Naive thymus-derived CD4-positive, alpha-beta T cell (primary cell): ENCODE measurements around the gene TUBG1. TPM values are rescaled to one million over a fixed set of nuclear protein-coding genes. Genes with fewer than 3 reads are reported as not detected.

Experiments
- ATAC-seq: fragments of 150-1000 bp; cut with Tn5 transposase; 2 replicates; pipeline ENCODE4 v1.10.0; 2021; ENCODE audit warnings: mild to moderate bottlenecking, moderate library complexity
- CTCF ChIA-PET: fragments of 350-600 bp; sonication (Branson Sonifier 250); formaldehyde crosslinking; loops from one replicate; lab custom pipeline; 2021; ENCODE audit warnings: antibody characterized with exemption; lab: Charles Lee
- POLR2A ChIA-PET: fragments of 350-600 bp; sonication (Branson Sonifier 250); formaldehyde crosslinking; loops from one replicate; lab custom pipeline; 2021; ENCODE audit warnings: antibody characterized with exemption, inconsistent platforms; lab: Charles Lee
- DNase-seq, 9 donors: peaks; one replicate each; pipeline versions ENCODE4 v3.0.0 to v3.0.0-alpha.2; 2020 to 2022; ENCODE audit warnings: mixed read lengths in 1 of 9
- H3K27ac ChIP-seq: one replicate; pipeline ENCODE4 v1.7.0; 2013; ENCODE audit warnings: mild to moderate bottlenecking, low read depth, low read length, moderate library complexity
- H3K27me3 ChIP-seq, 2 donors: one replicate each; pipeline ENCODE4 v1.7.0; 2013; ENCODE audit warnings: low read length in 2 of 2, mild to moderate bottlenecking in 2 of 2, moderate library complexity in 2 of 2; ENCODE audit not compliant: control insufficient read depth in 2 of 2, insufficient read depth in 2 of 2
- H3K36me3 ChIP-seq, 3 experiments: 1 replicate in 2 of 3; 2 replicates in 1 of 3; pipeline ENCODE4 v1.7.0; 2013; ENCODE audit warnings: low read length in 3 of 3, mild to moderate bottlenecking in 3 of 3, moderate library complexity in 1 of 3; ENCODE audit not compliant: insufficient read depth in 3 of 3, control insufficient read depth in 2 of 3
- H3K4me1 ChIP-seq, 2 donors: one replicate each; pipeline ENCODE4 v1.7.0; 2013; ENCODE audit warnings: low read length in 2 of 2, mild to moderate bottlenecking in 2 of 2, moderate library complexity in 1 of 2; ENCODE audit not compliant: control insufficient read depth in 2 of 2, insufficient read depth in 2 of 2
- H3K4me3 ChIP-seq: 2 replicates; pipeline ENCODE4 v1.7.0; 2013; ENCODE audit warnings: mild to moderate bottlenecking, low read length
- H3K9me3 ChIP-seq, 3 experiments: 1 replicate in 2 of 3; 2 replicates in 1 of 3; pipeline ENCODE4 v1.7.0; 2013; ENCODE audit warnings: low read length in 3 of 3; ENCODE audit not compliant: control insufficient read depth in 2 of 3
- H3K27ac Mint-ChIP-seq, 9 donors: one replicate each; pipeline ENCODE4 v1.8.0; 2020 to 2022; ENCODE audit warnings: mixed read lengths in 9 of 9, mild to moderate bottlenecking in 8 of 9, moderate library complexity in 5 of 9, inconsistent platforms in 2 of 9
- H3K27me3 Mint-ChIP-seq, 5 donors: one replicate each; pipeline ENCODE4 v1.8.0; 2021 to 2022; ENCODE audit warnings: mixed read lengths in 5 of 5, mild to moderate bottlenecking in 1 of 5
- H3K36me3 Mint-ChIP-seq, 5 donors: one replicate each; pipeline ENCODE4 v1.8.0; 2020 to 2022; ENCODE audit warnings: mixed read lengths in 5 of 5, mild to moderate bottlenecking in 3 of 5, inconsistent platforms in 1 of 5
- H3K4me1 Mint-ChIP-seq, 7 donors: one replicate each; pipeline ENCODE4 v1.8.0; 2020 to 2022; ENCODE audit warnings: mixed read lengths in 7 of 7, mild to moderate bottlenecking in 3 of 7, inconsistent platforms in 1 of 7
- H3K4me3 Mint-ChIP-seq, 10 donors: one replicate each; pipeline ENCODE4 v1.8.0; 2020 to 2022; ENCODE audit warnings: mild to moderate bottlenecking in 10 of 10, mixed read lengths in 10 of 10, moderate library complexity in 6 of 10, inconsistent platforms in 2 of 10
- H3K9me3 Mint-ChIP-seq, 11 donors: one replicate each; pipeline ENCODE4 v1.8.0; 2020 to 2022; ENCODE audit warnings: mixed read lengths in 11 of 11, mild to moderate bottlenecking in 4 of 11, inconsistent platforms in 1 of 11, moderate library complexity in 1 of 11
- intact Hi-C, 2 donors: fragments of 100-400 bp; cut with micrococcal nuclease; formaldehyde crosslinking; loops; one replicate each; pipeline ENCODE4 v1.15.1; 2023
- polyA plus RNA-seq, 2 donors: library from polyadenylated mRNA; unstranded; fragments of 300-500 nt; fragmentation: Illumina TruSeq; gene quantifications; one replicate each; pipeline ENCODE4 v1.2.3, GENCODE V29; 2021
- total RNA-seq, 6 experiments: library from RNA in 5 of 6; stranded (reverse) in 5 of 6; gene quantifications; 1 replicate in 5 of 6; 2 replicates in 1 of 6; pipeline ENCODE4 v1.2.3 and lab custom pipeline; 2021 to 2026

TUBG1 gene
- total and polyA plus RNA-seq, 7 experiments from 2014 or later = 4.8 to 54.4 (median 12.5) TPM

- ChIA-PET CTCF (interaction anchor here (0.7 to 2.8 kb wide), 5 partner anchors 9 to 314 kb away, joined by 3 to 17 read pairs (median 9); partner anchors contain the start of genes RETREG3 and TUBG1), POLR2A (interaction anchor here (1.3 to 4.2 kb wide), 8 partner anchors 8 to 183 kb away, joined by 3 to 28 read pairs (median 8); partner anchors contain the start of genes COASY, MLX, RETREG3 and TUBG1)
- H3K27me3 Mint-ChIP-seq = no peaks in the 10 kb centered on the region
- Histone ChIP-seq H3K4me3 (peak overlapping the region; percentile 96), H3K36me3 (peaks cover 3 to 56% (median 17%) of the 10 kb centered on the region in 3 experiments), H3K9me3 (no peaks in the 10 kb centered on the region), H3K27ac (peak overlapping the region; percentile 87), H3K27me3 (no peaks in the 10 kb centered on the region), H3K4me1 (peaks cover 9 to 12% of the 10 kb centered on the region in 2 donors)
- peak overlapping the region; percentile 58 to 97 (median 87) for H3K27ac Mint-ChIP-seq
- no peaks in the 10 kb centered on the region for H3K9me3 Mint-ChIP-seq
- DNase-seq = no peak
- no peak for ATAC-seq
- H3K4me1 Mint-ChIP-seq = peaks cover 17 to 54% (median 40%) of the 10 kb centered on the region in 7 donors
- H3K36me3 Mint-ChIP-seq = peaks cover 7 to 27% (median 13%) of the 10 kb centered on the region in 5 donors
- intact Hi-C loops = loop anchor here (1.0 to 5.0 kb wide), 9 partner anchors 10 to 420 kb away; partner anchors contain the start of genes COASY (in 1 of the 2), EZH1 (in 1 of the 2), MLX (in 1 of the 2) and RPL27 (in 1 of the 2)
- peak overlapping the region; percentile 75 to 99 (median 92) for H3K4me3 Mint-ChIP-seq
Measured at GRCh38 chr17:42577140-42577531, 32.3 kb upstream of the TUBG1 start.

GRCh38 chr17:42577532-42578281 lies 31.8 kb upstream of the TUBG1 start, which contains the start of gene PSMC3IP:
TSS of gene PSMC3IP (minus strand) at chr17:42577729. CDS start at chr17:42577686, 43 bp downstream.
- H3K36me3 ChIP-seq = peaks cover 6 to 56% (median 19%) of the 10 kb centered on the region in 3 experiments
- H3K4me1 ChIP-seq = peaks cover 9 to 12% of the 10 kb centered on the region in 2 donors
- peak within 1 kb of the TSS; percentile 96 for H3K4me3 ChIP-seq
- Mint-ChIP-seq H3K4me1 (peaks cover 17 to 53% (median 40%) of the 10 kb centered on the region in 7 donors), H3K27ac (peak within 1 kb of the TSS; percentile 86 to 99 (median 96)), H3K36me3 (peaks cover 7 to 28% (median 16%) of the 10 kb centered on the region in 5 donors), H3K27me3 (no peaks in the 10 kb centered on the region), H3K4me3 (peak within 1 kb of the TSS; percentile 86 to 100 (median 96)), H3K9me3 (no peaks in the 10 kb centered on the region)
- ChIA-PET POLR2A (interaction anchor here (0.7 to 4.2 kb wide), 15 partner anchors 8 to 783 kb away, joined by 3 to 28 read pairs (median 5); partner anchors contain the start of genes COASY, MLX, NAGLU and RETREG3), CTCF (interaction anchor here (0.6 to 2.9 kb wide), 25 partner anchors 10 to 985 kb away, joined by 3 to 30 read pairs (median 4); partner anchors contain the start of genes PLEKHH3, RETREG3, RPL27 and TUBG1)
- intact Hi-C loops = loop anchor here (1.0 to 5.0 kb wide), 14 partner anchors 10 to 420 kb away; partner anchors contain the start of genes COASY (in 2 of the 2), RETREG3 (in 2 of the 2), TUBG1 (in 2 of the 2) and BECN1 (in 1 of the 2)
- no peaks in the 10 kb centered on the region for H3K27me3 ChIP-seq
- H3K9me3 ChIP-seq = no peaks in the 10 kb centered on the region
- DNase-seq (peak; percentile 74 to 95 (median 85)), ATAC-seq (peak; percentile 98)
- H3K27ac ChIP-seq = peak within 1 kb of the TSS; percentile 87

- intact Hi-C loops = loop anchor here (1.0 to 5.0 kb wide), 8 partner anchors 16 to 419 kb away; partner anchors contain the start of genes RETREG3 (in 2 of the 2), TUBG1 (in 2 of the 2), BECN1 (in 1 of the 2) and COASY (in 1 of the 2)
- CTCF ChIA-PET = interaction anchor here (0.6 to 2.9 kb wide), 28 partner anchors 8 to 984 kb away, joined by 3 to 30 read pairs (median 4); partner anchors contain the start of genes PLEKHH3, RETREG3, RPL27 and TUBG1
- Histone ChIP-seq H3K27me3 (no peaks in the 10 kb centered on the region), H3K4me3 (peak overlapping the region; percentile 96), H3K36me3 (peaks cover 12 to 56% (median 14%) of the 10 kb centered on the region in 3 experiments), H3K27ac (peak overlapping the region; percentile 87), H3K9me3 (no peaks in the 10 kb centered on the region), H3K4me1 (peaks cover 9 to 12% of the 10 kb centered on the region in 2 donors)
- H3K4me1 Mint-ChIP-seq = peaks cover 17 to 49% (median 37%) of the 10 kb centered on the region in 7 donors
- H3K27me3 Mint-ChIP-seq = no peaks in the 10 kb centered on the region
- DNase-seq (peak; percentile 46 to 69 (median 63)), ATAC-seq (peak; percentile 66)
- peak overlapping the region; percentile 86 to 100 (median 96) for H3K4me3 Mint-ChIP-seq
- H3K9me3 Mint-ChIP-seq = no peaks in the 10 kb centered on the region
- H3K36me3 Mint-ChIP-seq = peaks cover 4 to 28% (median 14%) of the 10 kb centered on the region in 5 donors
- POLR2A ChIA-PET = interaction anchor here (0.7 to 4.2 kb wide), 17 partner anchors 8 to 782 kb away, joined by 3 to 28 read pairs (median 4); partner anchors contain the start of genes COASY, MLX, NAGLU and RETREG3
- H3K27ac Mint-ChIP-seq = peak overlapping the region; percentile 86 to 99 (median 96)
Measured at GRCh38 chr17:42578282-42578869, 31.1 kb upstream of the TUBG1 start.

- Histone ChIP-seq H3K4me3 (no peak overlapping the region), H3K27me3 (no peaks in the 10 kb centered on the region), H3K36me3 (peaks cover 7 to 56% (median 19%) of the 10 kb centered on the region in 3 experiments), H3K9me3 (no peaks in the 10 kb centered on the region), H3K27ac (no peak overlapping the region), H3K4me1 (peaks cover 9 to 12% of the 10 kb centered on the region in 2 donors)
- peaks cover 17 to 40% (median 35%) of the 10 kb centered on the region in 7 donors for H3K4me1 Mint-ChIP-seq
- peaks cover 0 to 22% (median 10%) of the 10 kb centered on the region in 5 donors for H3K36me3 Mint-ChIP-seq
- no peaks in the 10 kb centered on the region for H3K9me3 Mint-ChIP-seq
- no peaks in the 10 kb centered on the region for H3K27me3 Mint-ChIP-seq
- H3K4me3 Mint-ChIP-seq = peak overlapping the region in 8 of 10 donors; percentile 0 to 66 (median 30)
- ATAC-seq (no peak), DNase-seq (no peak)
- intact Hi-C loops = loop anchor here (5.0 kb wide), 2 partner anchors 167 to 417 kb away; partner anchors contain the start of genes EZH1 (in 1 of the 2) and RPL27 (in 1 of the 2)
- CTCF ChIA-PET = interaction anchor here (0.9 to 2.9 kb wide), 3 partner anchors 16 to 184 kb away, joined by 4 to 30 read pairs (median 17); no protein-coding TSS in a partner anchor
- H3K27ac Mint-ChIP-seq = peak overlapping the region in 7 of 9 donors; percentile 4 to 74 (median 17)
- POLR2A ChIA-PET = interaction anchor here (1.3 to 4.2 kb wide), 2 partner anchors 12 to 29 kb away, joined by 4 to 28 read pairs; partner anchors contain the start of genes RETREG3 and TUBG1
Measured at GRCh38 chr17:42579794-42580551, 29.5 kb upstream of the TUBG1 start.

GRCh38 chr17:42581744-42582270 lies 27.7 kb upstream of the TUBG1 start:
- ChIA-PET POLR2A (interaction anchor here (0.8 kb wide), 1 partner anchor 14 kb away, joined by 3 read pairs; the partner anchor contains the start of gene MLX), CTCF (interaction anchor here (0.8 to 1.0 kb wide), 2 partner anchors 9 to 26 kb away, joined by 3 read pairs; no protein-coding TSS in a partner anchor)
- Histone ChIP-seq H3K4me3 (no peak overlapping the region), H3K27me3 (no peaks in the 10 kb centered on the region), H3K4me1 (peaks cover 9 to 12% of the 10 kb centered on the region in 2 donors), H3K36me3 (peaks cover 24 to 71% (median 35%) of the 10 kb centered on the region in 3 experiments), H3K9me3 (no peaks in the 10 kb centered on the region), H3K27ac (no peak overlapping the region)
- Mint-ChIP-seq H3K4me1 (peaks cover 17 to 30% (median 27%) of the 10 kb centered on the region in 7 donors), H3K27ac (no peak overlapping the region), H3K4me3 (no peak overlapping the region), H3K36me3 (peaks cover 0 to 34% (median 15%) of the 10 kb centered on the region in 5 donors), H3K27me3 (no peaks in the 10 kb centered on the region), H3K9me3 (no peaks in the 10 kb centered on the region)
- DNase-seq (no peak), ATAC-seq (no peak)
- intact Hi-C loops = no loop called here
